Measurements from ENCODE around the gene USP15. TPM values are rescaled to one million over a fixed set of nuclear protein-coding genes. Genes with fewer than 3 reads are reported as not detected.

USP15 gene
- total RNA-seq, 4 donors from 2014 or later: 71.1 to 335 (median 97.0) TPM

GRCh38 chr12:62370189-62370588, 110.0 kb downstream of the USP15 start:
- Histone ChIP-seq H3K27me3 (no peaks in the 10 kb centered on the region), H3K9me3 (no peaks in the 10 kb centered on the region), H3K4me1 (peaks cover 0 to 7% (median 2%) of the 10 kb centered on the region in 4 donors), H3K36me3 (peaks cover 0 to 4% (median 0%) of the 10 kb centered on the region in 4 donors), H3K27ac (no peak overlapping the region), H3K4me3 (no peak overlapping the region)
- no peak for DNase-seq
- in situ Hi-C loops (cut with MboI; ENCODE audit: low pct_ligation_motif_present in 1 of 4, low pct_unique_long_range_greater_than_20kb in 1 of 4, low sequenced_read_pairs in 3 of 4): no loop called here
- intact Hi-C loops (cut with DNase I; ENCODE audit: low total_unique reads): no loop called here
- TF ChIP-seq, protein P1, sequence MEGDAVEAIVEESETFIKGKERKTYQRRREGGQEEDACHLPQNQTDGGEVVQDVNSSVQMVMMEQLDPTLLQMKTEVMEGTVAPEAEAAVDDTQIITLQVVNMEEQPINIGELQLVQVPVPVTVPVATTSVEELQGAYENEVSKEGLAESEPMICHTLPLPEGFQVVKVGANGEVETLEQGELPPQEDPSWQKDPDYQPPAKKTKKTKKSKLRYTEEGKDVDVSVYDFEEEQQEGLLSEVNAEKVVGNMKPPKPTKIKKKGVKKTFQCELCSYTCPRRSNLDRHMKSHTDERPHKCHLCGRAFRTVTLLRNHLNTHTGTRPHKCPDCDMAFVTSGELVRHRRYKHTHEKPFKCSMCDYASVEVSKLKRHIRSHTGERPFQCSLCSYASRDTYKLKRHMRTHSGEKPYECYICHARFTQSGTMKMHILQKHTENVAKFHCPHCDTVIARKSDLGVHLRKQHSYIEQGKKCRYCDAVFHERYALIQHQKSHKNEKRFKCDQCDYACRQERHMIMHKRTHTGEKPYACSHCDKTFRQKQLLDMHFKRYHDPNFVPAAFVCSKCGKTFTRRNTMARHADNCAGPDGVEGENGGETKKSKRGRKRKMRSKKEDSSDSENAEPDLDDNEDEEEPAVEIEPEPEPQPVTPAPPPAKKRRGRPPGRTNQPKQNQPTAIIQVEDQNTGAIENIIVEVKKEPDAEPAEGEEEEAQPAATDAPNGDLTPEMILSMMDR (IDR thresholded peaks at IDR 0.05): no peak
- TF ChIP-seq POLR2AphosphoS5 (IDR thresholded peaks at IDR 0.05) (no peak), EP300 (IDR thresholded peaks at IDR 0.05; ENCODE audit: low read depth) (no peak), POLR2A (IDR thresholded peaks at IDR 0.05) (no peak)
- WGBS, 2 donors (ENCODE audit: low coverage in 1 of 2): 93 to 95% methylated on average over 3 of the region's 3 CpGs

DNA sequence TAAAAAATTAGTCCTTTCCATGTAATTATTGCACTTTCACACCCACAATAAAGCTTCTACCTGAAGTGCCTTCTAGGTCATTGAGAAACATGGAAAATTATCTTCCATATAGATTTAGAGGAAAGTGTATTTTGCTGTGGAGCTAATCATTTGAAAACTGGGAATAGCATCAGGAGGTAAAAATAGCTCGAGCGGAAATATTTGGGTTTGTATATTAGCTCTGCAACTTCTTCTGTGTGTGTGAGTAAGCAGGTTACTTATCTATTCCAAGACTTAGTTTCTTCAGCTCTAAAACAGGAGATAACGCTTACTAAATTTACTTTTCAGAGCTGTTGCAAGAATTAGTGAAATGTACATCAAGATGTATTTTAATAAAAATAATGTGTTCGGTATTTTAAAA, 111.5 kb downstream of the USP15 start:
- H3K4me1 ChIP-seq: peaks cover 0 to 7% (median 2%) of the 10 kb centered on the region in 4 donors
- no peak for DNase-seq
- H3K27me3 ChIP-seq: no peaks in the 10 kb centered on the region
- H3K9me3 ChIP-seq: no peaks in the 10 kb centered on the region
- no peak overlapping the region for H3K4me3 ChIP-seq
- 93 to 98% methylated on average over 4 of the region's 4 CpGs for WGBS, 2 donors (ENCODE audit: low coverage in 1 of 2)
- H3K27ac ChIP-seq: no peak overlapping the region
- TF ChIP-seq, protein P1 (IDR thresholded peaks at IDR 0.05): no peak
- TF ChIP-seq EP300 (IDR thresholded peaks at IDR 0.05; ENCODE audit: low read depth) (no peak), POLR2AphosphoS5 (IDR thresholded peaks at IDR 0.05) (no peak), POLR2A (IDR thresholded peaks at IDR 0.05) (no peak)
- intact Hi-C loops (cut with DNase I; ENCODE audit: low total_unique reads) (no loop called here), in situ Hi-C loops (cut with MboI; ENCODE audit: low pct_ligation_motif_present in 1 of 4, low pct_unique_long_range_greater_than_20kb in 1 of 4, low sequenced_read_pairs in 3 of 4) (no loop called here)
- H3K36me3 ChIP-seq: peaks cover 0 to 4% (median 0%) of the 10 kb centered on the region in 4 donors

- in situ Hi-C loops (cut with MboI; ENCODE audit: low pct_ligation_motif_present in 1 of 4, low pct_unique_long_range_greater_than_20kb in 1 of 4, low sequenced_read_pairs in 3 of 4): no loop called here
- 88 to 90% methylated on average over 2 of the region's 2 CpGs for WGBS, 2 donors (ENCODE audit: low coverage in 1 of 2)
- Histone ChIP-seq H3K9me3 (no peaks in the 10 kb centered on the region), H3K27me3 (no peaks in the 10 kb centered on the region), H3K27ac (no peak overlapping the region), H3K36me3 (peaks cover 0 to 4% (median 0%) of the 10 kb centered on the region in 4 donors), H3K4me1 (peaks cover 0 to 7% (median 2%) of the 10 kb centered on the region in 4 donors), H3K4me3 (no peak overlapping the region)
- intact Hi-C loops (cut with DNase I; ENCODE audit: low total_unique reads): no loop called here
- no peak for DNase-seq
- no peak for TF ChIP-seq POLR2A (IDR thresholded peaks at IDR 0.05)
- TF ChIP-seq, protein P1 (IDR thresholded peaks at IDR 0.05): no peak
- no peak for TF ChIP-seq POLR2AphosphoS5 (IDR thresholded peaks at IDR 0.05)
- TF ChIP-seq EP300 (IDR thresholded peaks at IDR 0.05; ENCODE audit: low read depth): no peak
Observed at GRCh38 chr12:62372134-62372533, 111.9 kb downstream of the USP15 start.

- Histone ChIP-seq H3K36me3 (peaks cover 0 to 4% (median 0%) of the 10 kb centered on the region in 4 donors), H3K4me3 (no peak overlapping the region), H3K27ac (no peak overlapping the region), H3K9me3 (no peaks in the 10 kb centered on the region), H3K4me1 (peaks cover 0 to 7% (median 2%) of the 10 kb centered on the region in 4 donors), H3K27me3 (no peaks in the 10 kb centered on the region)
- no peak for DNase-seq
- in situ Hi-C loops (cut with MboI; ENCODE audit: low pct_ligation_motif_present in 1 of 4, low pct_unique_long_range_greater_than_20kb in 1 of 4, low sequenced_read_pairs in 3 of 4) (no loop called here), intact Hi-C loops (cut with DNase I; ENCODE audit: low total_unique reads) (no loop called here)
- TF ChIP-seq EP300 (IDR thresholded peaks at IDR 0.05; ENCODE audit: low read depth) (no peak), POLR2A (IDR thresholded peaks at IDR 0.05) (no peak), POLR2AphosphoS5 (IDR thresholded peaks at IDR 0.05) (no peak)
- TF ChIP-seq, protein P1 (IDR thresholded peaks at IDR 0.05): no peak
- WGBS, 2 donors (ENCODE audit: low coverage in 1 of 2): 52 to 58% methylated on average over 1 of the region's 1 CpG
Observed at GRCh38 chr12:62372825-62373224, 112.6 kb downstream of the USP15 start.

Measured in transverse colon (tissue), 4 donors.